ENCODE measurements around the gene SOCS6.
"Not testable (repeated sequence)": the region's sequence is repeated elsewhere in the genome, so short reads cannot be mapped to it uniquely, and the experiment has no call there.

SOCS6 gene

DNA sequence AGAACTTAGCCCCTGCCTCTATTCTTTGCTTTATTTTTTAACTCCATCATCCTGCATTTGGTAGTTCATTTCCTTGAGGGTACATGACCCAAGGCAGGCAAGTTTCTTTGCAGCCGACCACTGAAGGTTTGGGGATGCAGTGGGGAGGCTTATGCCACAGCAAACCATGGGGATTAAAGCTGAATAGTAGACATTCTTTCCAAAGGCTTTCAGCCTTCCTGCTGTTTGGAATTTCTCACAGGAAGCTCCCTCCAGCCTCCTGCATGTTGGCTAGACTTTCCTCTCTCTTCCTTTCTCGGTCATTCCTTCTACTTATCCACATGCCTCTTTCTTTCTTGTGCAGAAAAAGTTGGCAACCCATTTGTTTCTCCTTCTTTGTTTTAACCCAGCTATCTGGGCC is 77.3 kb downstream of the SOCS6 start:
- H3K4me3 ChIP-seq (ENCODE audit: low read depth, low read length) = no peak overlapping the region
- H3K36me3 ChIP-seq = no peaks in the 10 kb centered on the region
- no peaks in the 10 kb centered on the region for H3K4me1 ChIP-seq
- H3K9me3 ChIP-seq = no peaks in the 10 kb centered on the region
- TF ChIP-seq, protein P1, sequence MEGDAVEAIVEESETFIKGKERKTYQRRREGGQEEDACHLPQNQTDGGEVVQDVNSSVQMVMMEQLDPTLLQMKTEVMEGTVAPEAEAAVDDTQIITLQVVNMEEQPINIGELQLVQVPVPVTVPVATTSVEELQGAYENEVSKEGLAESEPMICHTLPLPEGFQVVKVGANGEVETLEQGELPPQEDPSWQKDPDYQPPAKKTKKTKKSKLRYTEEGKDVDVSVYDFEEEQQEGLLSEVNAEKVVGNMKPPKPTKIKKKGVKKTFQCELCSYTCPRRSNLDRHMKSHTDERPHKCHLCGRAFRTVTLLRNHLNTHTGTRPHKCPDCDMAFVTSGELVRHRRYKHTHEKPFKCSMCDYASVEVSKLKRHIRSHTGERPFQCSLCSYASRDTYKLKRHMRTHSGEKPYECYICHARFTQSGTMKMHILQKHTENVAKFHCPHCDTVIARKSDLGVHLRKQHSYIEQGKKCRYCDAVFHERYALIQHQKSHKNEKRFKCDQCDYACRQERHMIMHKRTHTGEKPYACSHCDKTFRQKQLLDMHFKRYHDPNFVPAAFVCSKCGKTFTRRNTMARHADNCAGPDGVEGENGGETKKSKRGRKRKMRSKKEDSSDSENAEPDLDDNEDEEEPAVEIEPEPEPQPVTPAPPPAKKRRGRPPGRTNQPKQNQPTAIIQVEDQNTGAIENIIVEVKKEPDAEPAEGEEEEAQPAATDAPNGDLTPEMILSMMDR (IDR thresholded peaks at IDR 0.05; ENCODE audit: low read depth, low read length) = no peak
- no peaks in the 10 kb centered on the region for H3K27me3 ChIP-seq
- no peak for DNase-seq

DNA sequence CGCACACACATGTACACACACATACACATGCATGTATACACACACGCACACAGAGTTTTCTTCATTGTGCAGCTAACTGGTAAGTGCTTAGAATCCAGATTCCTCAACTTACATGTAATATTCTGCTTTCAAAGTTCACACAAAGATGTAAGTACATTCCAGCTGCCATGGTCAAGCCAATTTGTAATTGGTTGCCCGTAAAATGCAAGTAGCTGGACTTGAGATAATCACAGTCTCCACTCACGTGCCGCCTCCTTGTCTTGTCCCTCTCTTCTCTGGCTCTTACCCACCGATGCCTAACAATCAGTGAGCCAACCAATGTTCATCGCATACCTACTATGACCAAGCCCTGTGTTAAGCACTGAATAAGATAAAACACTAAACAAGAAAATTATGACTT is 77.8 kb downstream of the SOCS6 start:
- no peaks in the 10 kb centered on the region for H3K9me3 ChIP-seq
- H3K4me1 ChIP-seq = no peaks in the 10 kb centered on the region
- no peaks in the 10 kb centered on the region for H3K36me3 ChIP-seq
- TF ChIP-seq, protein P1 (IDR thresholded peaks at IDR 0.05; ENCODE audit: low read depth, low read length) = no peak
- DNase-seq = no peak
- H3K27me3 ChIP-seq = no peaks in the 10 kb centered on the region
- H3K4me3 ChIP-seq (ENCODE audit: low read depth, low read length) = no peak overlapping the region

DNA sequence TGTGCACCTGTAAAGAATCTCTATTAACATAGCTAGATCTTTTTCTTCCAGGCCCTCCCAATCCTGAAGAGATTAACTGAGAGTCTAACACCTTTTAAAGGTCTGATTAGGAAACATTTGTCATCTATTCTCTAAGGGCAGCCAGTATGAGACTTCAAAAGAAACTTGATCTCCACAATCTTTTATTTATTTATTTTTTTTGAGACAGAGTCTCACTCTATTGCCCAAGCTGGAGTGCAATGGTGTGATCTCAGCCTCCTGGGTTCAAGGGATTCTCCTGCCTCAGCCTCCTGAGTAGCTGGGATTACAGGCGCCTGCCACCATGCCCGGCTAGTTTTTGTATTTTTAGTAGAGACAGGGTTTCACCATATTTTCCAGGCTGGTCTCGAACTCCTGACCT is 78.5 kb downstream of the SOCS6 start:
- DNase-seq = not testable (repeated sequence)

DNA sequence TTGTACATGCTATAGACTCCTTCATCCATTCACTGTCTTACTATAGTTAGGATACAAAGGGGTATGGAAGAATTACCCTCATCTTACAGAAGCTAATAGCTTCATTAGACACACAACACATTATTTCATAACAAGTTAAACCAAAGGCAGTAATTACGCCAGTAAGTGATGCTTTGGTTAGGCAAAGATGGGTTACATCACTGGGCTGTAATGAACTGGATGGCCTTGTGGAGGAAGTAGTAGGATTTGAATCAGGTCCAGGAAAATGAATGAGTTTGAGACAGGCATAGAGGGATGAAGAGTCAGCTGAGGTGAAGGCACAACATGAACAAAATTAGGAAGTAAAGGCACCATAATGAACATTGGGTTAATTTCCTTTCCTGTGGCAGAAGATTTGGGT is 80.1 kb downstream of the SOCS6 start:
- no peaks in the 10 kb centered on the region for H3K27me3 ChIP-seq

More for the DNA sequence above, 78.5 kb downstream of the SOCS6 start:
- not testable (repeated sequence) for H3K36me3 ChIP-seq; H3K4me3 ChIP-seq (ENCODE audit: low read depth, low read length); H3K27me3 ChIP-seq; H3K4me1 ChIP-seq; H3K9me3 ChIP-seq

DNA sequence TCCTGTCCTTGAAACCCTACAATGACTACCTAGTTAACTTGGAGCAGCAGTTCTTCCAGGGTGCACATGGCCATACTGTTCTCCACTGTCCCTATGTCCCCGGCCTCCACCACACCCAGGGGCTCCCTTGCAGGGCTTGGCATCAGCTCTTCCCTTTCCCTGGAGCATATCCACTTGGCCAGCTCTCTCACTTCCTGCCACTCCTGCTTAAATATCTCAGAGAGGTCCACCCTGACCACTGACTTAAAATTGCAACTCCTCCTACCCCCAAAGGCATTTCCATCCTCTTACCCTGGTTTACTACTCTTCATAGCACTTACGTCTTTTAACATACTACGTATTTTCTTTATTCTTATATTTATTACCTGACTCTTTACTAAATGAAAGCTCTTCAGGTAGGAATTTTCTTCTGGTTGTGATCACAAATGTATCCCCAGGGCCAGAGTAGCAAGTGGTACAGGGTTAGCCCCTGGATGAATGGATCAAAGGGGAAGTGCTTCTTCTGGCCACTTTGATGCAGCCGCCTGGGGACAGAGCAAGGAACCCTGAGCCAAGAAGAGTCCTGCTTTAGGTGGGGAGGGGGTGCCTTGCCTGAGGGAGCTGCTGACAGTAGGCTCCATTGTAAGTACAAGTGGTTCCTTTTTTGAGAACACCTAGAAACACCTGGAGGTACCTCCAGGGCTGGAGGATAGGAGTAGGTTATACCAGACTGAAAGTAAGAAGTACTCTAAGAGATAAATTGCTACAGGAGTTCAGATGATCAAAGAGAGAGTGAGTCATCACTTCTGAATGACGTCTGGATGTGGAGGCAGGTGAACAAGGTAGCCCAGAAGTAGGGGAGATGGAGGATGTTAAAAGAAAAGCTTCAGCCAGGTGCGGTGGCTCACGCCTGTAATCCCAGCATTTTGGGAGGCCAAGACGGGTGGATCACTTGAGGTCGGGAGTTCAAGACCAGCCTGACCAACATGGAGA is 82.2 kb downstream of the SOCS6 start:
- Histone ChIP-seq H3K36me3 (no peaks in the 10 kb centered on the region), H3K4me1 (no peaks in the 10 kb centered on the region; the same call in 1 of the 2 replicates), H3K27me3 (no peaks in the 10 kb centered on the region), H3K4me3 (ENCODE audit: low read depth, low read length) (no peak overlapping the region), H3K9me3 (no peaks in the 10 kb centered on the region)
- TF ChIP-seq, protein P1 (IDR thresholded peaks at IDR 0.05; ENCODE audit: low read depth, low read length) = no peak
- no peak for DNase-seq

More for the DNA sequence above, 80.1 kb downstream of the SOCS6 start:
- Histone ChIP-seq H3K36me3 (no peaks in the 10 kb centered on the region), H3K9me3 (no peaks in the 10 kb centered on the region), H3K4me1 (no peaks in the 10 kb centered on the region; the same call in 1 of the 2 replicates), H3K4me3 (ENCODE audit: low read depth, low read length) (no peak overlapping the region)
- DNase-seq = no peak
- TF ChIP-seq, protein P1 (IDR thresholded peaks at IDR 0.05; ENCODE audit: low read depth, low read length) = no peak

DNA sequence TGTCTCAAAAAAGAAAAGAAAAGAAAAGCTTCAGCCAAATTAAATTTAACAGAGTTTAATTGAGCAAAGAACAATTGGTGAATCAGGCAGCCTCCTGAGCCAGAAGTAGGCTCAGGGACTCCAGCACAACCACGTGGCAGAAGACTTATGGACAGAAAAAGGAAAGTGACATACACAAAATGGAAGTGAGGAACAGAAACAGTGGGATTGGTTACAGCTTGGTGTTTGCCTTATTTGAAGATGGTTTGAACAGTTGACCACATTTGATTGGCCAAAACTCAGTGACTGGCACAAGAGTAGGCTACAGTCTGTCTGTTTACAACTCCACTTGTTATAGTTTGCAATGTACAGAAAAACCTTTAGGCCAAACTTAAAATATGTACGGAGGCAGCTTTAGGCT is 83.1 kb downstream of the SOCS6 start:
- Histone ChIP-seq H3K36me3 (no peaks in the 10 kb centered on the region), H3K9me3 (no peaks in the 10 kb centered on the region), H3K4me1 (no peaks in the 10 kb centered on the region; the same call in 1 of the 2 replicates), H3K27me3 (no peaks in the 10 kb centered on the region), H3K4me3 (ENCODE audit: low read depth, low read length) (no peak overlapping the region)
- no peak for DNase-seq
- TF ChIP-seq, protein P1 (IDR thresholded peaks at IDR 0.05; ENCODE audit: low read depth, low read length) = no peak
